Activated CD4-positive, alpha-beta T cell treated with anti-CD3 and anti-CD28 coated beads, Interleukin-2, amount 10 ng/mL, durations not matched to agents 7 days and 5 days (primary cell): ENCODE measurements around the gene MGAT4C. TPM values are rescaled to one million over a fixed set of nuclear protein-coding genes. Genes with fewer than 3 reads are reported as not detected.

ENCODE experiments used
- CTCF ChIA-PET: fragments of 350-600 bp; sonication (Branson Sonifier 250); formaldehyde crosslinking; loops from one replicate; lab custom pipeline; 2021; ENCODE audit warnings: antibody characterized with exemption; lab: Charles Lee
- POLR2A ChIA-PET: fragments of 350-600 bp; sonication (Branson Sonifier 250); formaldehyde crosslinking; loops from one replicate; lab custom pipeline; 2021; ENCODE audit warnings: antibody characterized with exemption; lab: Charles Lee
- DNase-seq: peaks from one replicate; pipeline ENCODE4 v3.0.0-alpha.2; 2020
- H3K27ac Mint-ChIP-seq: one replicate; pipeline ENCODE4 v1.8.0; 2021; ENCODE audit warnings: mild to moderate bottlenecking, moderate library complexity, mixed read lengths
- H3K27me3 Mint-ChIP-seq: one replicate; pipeline ENCODE4 v1.8.0; 2021; ENCODE audit warnings: mixed read lengths
- H3K36me3 Mint-ChIP-seq: one replicate; pipeline ENCODE4 v1.8.0; 2021; ENCODE audit warnings: low read depth, mixed read lengths
- H3K4me1 Mint-ChIP-seq: one replicate; pipeline ENCODE4 v1.8.0; 2021; ENCODE audit warnings: mixed read lengths
- H3K4me3 Mint-ChIP-seq: one replicate; pipeline ENCODE4 v1.8.0; 2021; ENCODE audit warnings: mild to moderate bottlenecking, moderate library complexity, mixed read lengths
- H3K9me3 Mint-ChIP-seq: one replicate; pipeline ENCODE4 v1.8.0; 2021; ENCODE audit warnings: mixed read lengths
- total RNA-seq, 2 experiments: library from RNA; stranded (reverse); gene quantifications; one replicate each; pipeline ENCODE4 v1.2.3, GENCODE V29; 2021

Gene MGAT4C
- total RNA-seq, 2 experiments from 2014 or later = not detected

GRCh38 chr12:85923767-85924331 is 332.3 kb downstream of the MGAT4C start:
- H3K27me3 Mint-ChIP-seq = no peaks in the 10 kb centered on the region
- H3K4me1 Mint-ChIP-seq = no peaks in the 10 kb centered on the region
- no peak overlapping the region for H3K4me3 Mint-ChIP-seq
- ChIA-PET POLR2A (no interaction called here), CTCF (interaction anchor here (0.5 to 1.3 kb wide), 2 partner anchors 13 to 52 kb away, joined by 3 read pairs; no protein-coding TSS in a partner anchor)
- no peak for DNase-seq
- H3K36me3 Mint-ChIP-seq = no peaks in the 10 kb centered on the region
- no peaks in the 10 kb centered on the region for H3K9me3 Mint-ChIP-seq
- no peak overlapping the region for H3K27ac Mint-ChIP-seq

GRCh38 chr12:85920324-85920947 is 335.8 kb downstream of the MGAT4C start:
- H3K27ac Mint-ChIP-seq = no peak overlapping the region
- H3K27me3 Mint-ChIP-seq = no peaks in the 10 kb centered on the region
- CTCF ChIA-PET = no interaction called here
- DNase-seq = no peak
- H3K4me1 Mint-ChIP-seq = no peaks in the 10 kb centered on the region
- POLR2A ChIA-PET = no interaction called here
- H3K4me3 Mint-ChIP-seq = no peak overlapping the region
- no peaks in the 10 kb centered on the region for H3K9me3 Mint-ChIP-seq
- H3K36me3 Mint-ChIP-seq = no peaks in the 10 kb centered on the region
